ENCODE data around the gene MIGA2.

Gene MIGA2

DNA sequence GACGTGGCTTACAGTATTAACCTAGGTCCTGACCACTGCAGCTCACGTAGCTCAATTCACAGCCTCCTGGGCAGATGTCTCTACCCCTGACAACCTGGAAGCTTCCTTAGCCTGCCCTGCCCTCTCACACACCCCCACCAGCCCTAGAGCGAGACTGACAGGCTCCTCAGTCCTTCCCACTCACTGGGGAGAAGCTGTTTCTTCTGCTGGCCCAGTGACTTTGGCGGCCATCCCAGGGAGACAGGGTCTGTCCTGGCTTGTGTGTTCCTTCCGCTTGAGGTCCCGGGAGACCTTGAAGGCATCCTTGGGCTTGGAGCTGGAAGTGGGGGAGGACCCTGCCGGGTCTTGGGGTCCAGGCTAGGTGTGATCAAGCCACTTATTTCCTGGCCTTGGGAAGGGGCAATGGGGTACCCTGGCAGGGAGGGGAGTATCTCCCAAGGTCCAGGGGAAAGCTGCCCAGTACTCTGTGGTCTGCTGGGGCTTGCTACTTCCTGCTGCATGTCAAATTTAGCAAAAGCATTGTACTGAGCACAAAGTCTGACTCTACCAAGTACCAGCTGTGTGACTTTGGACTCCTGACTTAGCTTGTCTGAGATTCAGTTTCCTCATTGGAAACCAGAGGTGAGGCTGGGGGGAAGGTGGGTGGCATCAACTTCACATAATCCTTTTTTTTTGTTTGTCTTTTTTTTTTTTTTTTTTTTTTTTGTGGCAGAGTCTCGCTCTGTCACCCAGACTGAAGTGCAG lies 1.9 kb downstream of the MIGA2 start:
- DNase-seq (ENCODE audit: low read depth) = no peak

GRCh38 chr9:129040113-129040643 lies 3.8 kb downstream of the MIGA2 start:
- DNase-seq (ENCODE audit: low read depth) = no peak

GRCh38 chr9:129042016-129042415 lies 5.6 kb downstream of the MIGA2 start:
- DNase-seq (ENCODE audit: low read depth) = no peak

- no peak for DNase-seq (ENCODE audit: low read depth)
These were observed 16.2 kb downstream of the MIGA2 start for GRCh38 chr9:129052592-129052991.

- no peak for DNase-seq (ENCODE audit: low read depth)
These were observed 16.6 kb downstream of the MIGA2 start for GRCh38 chr9:129053020-129053419.

DNA sequence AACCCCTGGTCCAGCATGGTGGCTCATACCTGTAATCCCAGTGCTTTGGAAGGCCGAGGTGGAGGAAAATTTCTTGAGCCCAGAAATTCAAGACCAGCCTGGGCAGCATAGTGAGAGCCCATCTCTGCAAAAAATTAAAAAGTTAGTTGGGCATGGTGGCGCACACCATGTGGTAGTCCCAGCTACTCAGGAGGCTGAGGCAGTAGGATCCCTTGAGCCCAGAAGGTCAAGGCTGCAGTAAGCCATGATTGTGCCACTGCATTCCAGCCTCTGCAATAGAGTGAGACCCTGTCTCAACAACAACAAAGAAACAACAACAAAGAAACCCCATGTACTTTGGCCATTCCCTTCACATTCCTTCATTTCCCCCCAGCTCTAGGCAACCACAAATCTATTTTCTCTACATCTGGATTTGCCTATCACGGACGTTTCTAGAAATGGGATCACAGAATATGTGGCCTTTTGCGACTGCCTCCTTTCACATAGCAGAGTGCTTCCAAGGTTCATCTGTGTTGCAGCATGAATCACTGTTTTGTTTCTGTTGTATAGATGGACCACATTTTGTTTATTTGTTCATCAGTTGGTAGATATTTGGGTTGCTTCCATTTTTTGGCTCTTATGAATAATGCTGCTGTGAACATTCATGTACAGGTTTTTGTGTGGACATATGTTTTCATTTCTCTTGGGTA lies 17.9 kb downstream of the MIGA2 start:
- DNase-seq (ENCODE audit: low read depth) = no peak

- DNase-seq (ENCODE audit: low read depth) = no peak
These were observed 22.8 kb downstream of the MIGA2 start for GRCh38 chr9:129058965-129059795.

GRCh38 chr9:129059796-129060785 lies 23.7 kb downstream of the MIGA2 start:
- no peak for DNase-seq (ENCODE audit: low read depth)

GRCh38 chr9:129060991-129061390 lies 24.6 kb downstream of the MIGA2 start:
- DNase-seq (ENCODE audit: low read depth) = no peak

GRCh38 chr9:129063061-129063460 lies 26.6 kb downstream of the MIGA2 start:
- no peak for DNase-seq (ENCODE audit: low read depth)

GRCh38 chr9:129064499-129064908 lies 28.1 kb downstream of the MIGA2 start:
- DNase-seq (ENCODE audit: low read depth) = no peak

DNA sequence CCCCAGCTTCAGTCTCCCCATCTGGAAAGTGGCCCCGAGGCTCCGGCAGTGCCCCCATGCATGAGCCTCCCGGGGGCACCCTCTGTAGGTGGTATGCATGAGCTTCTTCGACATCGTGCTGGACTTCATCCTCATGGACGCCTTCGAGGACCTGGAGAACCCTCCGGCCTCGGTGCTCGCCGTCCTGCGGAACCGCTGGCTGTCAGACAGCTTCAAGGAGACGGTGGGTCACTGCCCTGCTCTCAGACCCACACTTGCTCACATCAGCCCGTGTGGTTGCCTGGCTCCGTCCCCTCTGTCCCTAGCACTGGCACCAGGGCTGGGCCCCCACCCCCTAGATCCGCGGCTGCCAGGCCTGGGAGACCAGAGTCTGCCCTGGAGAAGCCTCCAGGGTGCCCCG lies 31.7 kb downstream of the MIGA2 start:
- no peak for DNase-seq (ENCODE audit: low read depth)

DNA sequence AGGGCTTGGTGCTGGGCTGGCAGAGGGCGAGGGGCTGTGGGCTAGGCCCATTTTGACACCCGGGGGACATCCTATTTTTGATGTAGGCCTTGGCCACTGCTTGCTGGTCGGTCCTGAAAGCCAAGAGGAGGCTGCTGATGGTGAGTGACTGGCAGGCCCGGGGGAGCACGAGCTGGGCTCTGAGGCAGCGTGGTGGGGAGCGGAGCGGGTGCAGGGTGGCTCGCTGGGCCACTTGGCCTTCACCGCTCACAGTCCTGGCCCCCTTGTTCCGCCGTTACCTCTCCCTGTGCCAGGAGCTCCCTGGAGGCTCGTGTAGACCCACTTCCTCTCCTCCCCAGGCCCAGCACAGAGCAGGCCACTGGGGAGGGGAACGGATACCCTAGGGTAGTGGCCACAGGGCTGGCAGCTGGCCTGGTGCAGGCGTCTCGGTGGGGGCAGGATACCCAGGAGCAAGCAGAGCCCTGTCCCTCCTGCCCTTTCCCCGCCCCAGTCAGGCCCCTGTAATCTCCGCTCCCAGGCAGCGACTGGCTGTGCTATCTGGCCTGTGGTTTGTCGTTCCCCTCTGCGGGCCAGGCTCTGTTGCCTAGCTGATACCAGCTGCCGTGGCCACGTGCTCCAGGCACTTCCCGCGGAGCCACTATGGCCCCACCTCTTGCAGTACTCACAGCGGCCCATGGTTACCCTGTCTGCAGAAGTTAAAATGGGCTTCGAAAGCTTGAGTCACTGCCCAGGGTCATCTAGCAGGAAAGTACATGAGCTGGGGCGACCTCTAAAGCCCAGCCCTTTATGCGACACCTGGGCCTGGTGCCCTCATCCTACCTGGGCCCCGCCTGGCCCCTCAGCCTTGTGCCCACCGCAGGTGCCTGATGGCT lies 32.8 kb downstream of the MIGA2 start:
- DNase-seq (ENCODE audit: low read depth) = peak; percentile 39

DNA sequence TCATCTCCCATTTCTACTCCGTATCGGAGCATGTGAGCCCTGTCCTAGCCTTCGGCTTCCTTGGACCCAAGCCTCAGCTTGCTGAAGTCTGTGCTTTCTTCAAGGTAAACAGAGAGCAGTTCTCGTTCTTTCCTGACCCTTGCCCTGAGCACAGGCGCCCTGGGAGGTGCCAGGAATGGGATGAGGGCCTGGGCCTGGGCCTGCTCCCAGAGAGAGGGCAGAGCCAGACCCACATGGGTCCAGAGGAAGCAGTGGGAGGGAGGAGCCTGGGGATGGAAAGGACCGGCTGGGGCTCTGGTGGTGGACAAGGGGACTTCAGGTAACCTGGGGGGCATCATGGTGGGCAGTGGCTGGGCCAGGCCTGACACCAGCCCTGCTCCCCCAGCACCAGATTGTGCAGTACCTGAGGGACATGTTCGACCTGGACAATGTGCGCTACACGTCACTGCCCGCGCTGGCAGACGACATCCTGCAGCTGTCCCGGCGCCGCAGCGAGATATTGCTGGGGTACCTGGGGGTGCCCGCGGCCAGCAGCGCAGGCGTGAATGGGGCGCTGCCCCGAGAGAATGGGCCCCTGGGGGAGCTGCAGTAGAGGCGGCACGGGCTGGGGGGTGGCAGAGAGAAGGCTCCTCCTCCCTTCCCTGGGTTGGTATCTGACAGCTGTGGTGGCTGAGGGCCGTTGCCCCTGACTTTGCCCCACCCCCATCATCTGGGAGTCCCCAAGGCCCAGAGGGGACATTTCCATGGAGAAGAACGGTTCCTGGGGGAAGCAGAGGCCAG lies 33.6 kb downstream of the MIGA2 start:
- DNase-seq (ENCODE audit: low read depth) = no peak

DNA sequence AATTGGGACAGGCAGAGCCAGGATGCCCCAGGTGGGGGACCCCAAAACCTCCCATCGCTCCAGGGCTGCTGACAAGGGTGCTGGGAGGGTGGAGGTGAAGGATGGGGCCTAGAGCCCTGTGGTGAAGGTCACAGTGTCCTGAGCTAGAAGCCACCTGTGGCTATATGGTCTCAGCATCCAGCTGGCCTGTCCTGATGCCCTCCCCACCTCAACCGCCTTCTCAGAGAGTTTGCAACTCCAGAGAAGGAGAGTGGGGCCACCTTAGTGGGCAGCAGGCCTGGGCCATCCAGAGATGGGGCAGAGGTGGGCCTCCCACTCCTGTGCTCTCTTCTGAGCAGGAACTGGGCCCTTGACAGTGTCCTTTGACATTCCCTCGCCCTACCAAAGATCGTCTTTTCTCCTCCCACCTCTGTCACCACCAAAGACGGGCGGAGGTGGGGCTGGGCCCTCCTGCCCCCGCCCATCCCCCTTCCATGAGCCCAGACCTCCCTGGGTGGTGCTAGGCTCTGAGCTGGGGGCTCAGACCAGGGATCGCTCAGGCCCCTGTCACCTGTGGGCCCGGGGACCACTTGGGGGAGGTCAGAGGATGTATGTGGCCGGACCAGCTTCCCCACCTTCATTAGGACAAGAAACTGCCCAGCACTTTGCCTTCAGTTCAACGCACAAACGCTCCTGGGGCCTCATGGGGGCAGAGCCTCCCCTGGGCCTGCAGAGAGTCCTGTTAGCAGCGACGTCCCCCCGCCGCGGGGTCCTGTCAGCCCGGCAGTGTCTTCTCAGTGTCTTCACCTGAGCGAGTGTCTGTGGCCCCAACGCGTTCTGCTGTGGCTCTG lies 34.5 kb downstream of the MIGA2 start:
- no peak for DNase-seq (ENCODE audit: low read depth)

DNA sequence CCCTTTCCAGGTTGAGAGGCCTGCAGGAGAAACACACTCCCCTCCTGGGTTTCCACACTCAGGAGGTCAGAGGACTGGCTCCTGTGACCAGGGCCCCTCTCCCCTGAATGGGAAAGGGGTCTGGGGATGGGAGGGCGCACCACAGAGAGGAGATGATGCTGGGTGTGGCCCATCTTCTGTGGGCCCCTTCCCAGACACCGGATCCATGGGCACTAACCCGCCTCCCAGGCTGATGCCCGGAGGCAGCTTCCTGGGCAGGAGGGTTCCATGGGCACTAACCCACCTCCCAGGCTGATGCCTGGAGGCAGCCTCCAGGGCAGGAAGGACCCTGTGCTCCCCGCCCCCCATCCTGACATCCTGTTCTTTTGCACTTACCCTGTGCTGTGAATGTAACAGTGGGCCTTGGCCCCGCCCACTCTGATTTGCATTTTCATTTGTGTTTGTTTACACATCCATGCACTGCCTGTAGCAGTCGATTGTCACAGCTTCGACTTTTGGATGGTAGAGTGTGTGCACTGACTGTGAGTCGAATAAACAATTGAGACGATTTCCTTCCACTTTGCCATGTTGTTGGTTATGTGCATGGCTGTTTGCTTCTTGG lies 35.2 kb downstream of the MIGA2 start:
- DNase-seq (ENCODE audit: low read depth) = no peak

DNA sequence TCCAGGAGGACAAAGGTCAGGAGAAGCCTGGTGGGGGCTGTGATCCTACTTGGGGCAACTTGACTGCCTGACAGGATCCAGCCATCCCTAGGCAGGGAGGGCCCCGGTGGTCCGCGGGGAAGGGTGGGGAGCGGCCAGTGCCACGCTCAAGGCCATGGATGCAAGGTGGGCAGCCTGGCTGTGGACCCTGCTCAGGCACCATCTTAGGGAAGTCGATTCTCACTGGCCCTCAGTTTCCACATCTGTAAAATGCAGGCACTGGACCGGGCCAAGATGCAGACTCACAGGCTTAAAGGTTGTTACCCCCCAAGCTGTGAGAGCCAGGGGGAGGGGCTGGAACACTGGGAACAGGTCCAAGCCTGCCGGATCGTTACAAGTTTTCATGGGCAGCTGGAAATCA lies 35.7 kb downstream of the MIGA2 start:
- no peak for DNase-seq (ENCODE audit: low read depth)

- DNase-seq (ENCODE audit: low read depth) = no peak
These were observed 37.0 kb downstream of the MIGA2 start for GRCh38 chr9:129073404-129073803.
